ENCODE measurements around the gene SMC3.

The SMC3 gene

GRCh38 chr10:110648692-110649346 lies 81.3 kb downstream of the SMC3 start:
- peak; percentile 35 to 50 for DNase-seq

GRCh38 chr10:110649347-110650264 lies 82.1 kb downstream of the SMC3 start:
- no peak for DNase-seq

- no peak for DNase-seq
These were observed 82.8 kb downstream of the SMC3 start for GRCh38 chr10:110650265-110650668.

- DNase-seq: peak in 1 of 2 donors; percentile 19
These were observed 83.8 kb downstream of the SMC3 start for GRCh38 chr10:110651044-110651958.

GRCh38 chr10:110652475-110653118 lies 85.1 kb downstream of the SMC3 start:
- no peak for DNase-seq
